ENCODE results near the gene SLC38A3. TPM values are rescaled to one million over a fixed set of nuclear protein-coding genes. Genes with fewer than 3 reads are reported as not detected.

Gene SLC38A3
- total RNA-seq, 2 experiments from 2014 or later: not detected

DNA sequence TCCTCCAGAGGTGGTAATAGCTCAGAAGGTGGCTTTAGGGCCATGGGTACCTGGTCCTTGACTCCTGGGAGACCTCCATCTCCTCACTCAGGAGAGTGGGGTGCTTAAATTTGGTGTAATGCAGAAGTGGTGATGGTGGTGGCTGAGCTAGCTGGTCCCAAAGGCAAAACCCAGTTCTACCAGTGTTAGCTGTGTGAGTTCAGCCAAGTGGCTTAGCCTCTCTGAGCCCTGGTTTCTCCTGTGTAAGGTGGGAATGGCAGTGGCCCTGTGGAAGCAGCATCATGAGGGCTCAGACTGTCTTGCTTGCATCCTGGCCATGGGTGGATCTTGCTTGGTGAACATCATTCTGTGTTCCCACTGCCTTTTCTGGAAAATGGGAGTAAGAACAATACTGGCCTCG is 40.6 kb upstream of the SLC38A3 start:
- no peaks in the 10 kb centered on the region for H3K27me3 Mint-ChIP-seq (ENCODE audit: low read depth)
- no peaks in the 10 kb centered on the region for H3K9me3 Mint-ChIP-seq (ENCODE audit: insufficient read depth)
- no peak overlapping the region for H3K27ac Mint-ChIP-seq
- no peak for ATAC-seq
- POLR2A ChIA-PET: no interaction called here
- CTCF ChIA-PET: interaction anchor here (0.9 to 1.8 kb wide), 2 partner anchors 42 to 82 kb away, joined by 4 to 5 read pairs; no protein-coding TSS in a partner anchor
- H3K4me3 Mint-ChIP-seq: no peak overlapping the region
- no peaks in the 10 kb centered on the region for H3K36me3 Mint-ChIP-seq (ENCODE audit: low read depth)
- no peak for DNase-seq
- H3K4me1 Mint-ChIP-seq (ENCODE audit: low read depth): no peaks in the 10 kb centered on the region

DNA sequence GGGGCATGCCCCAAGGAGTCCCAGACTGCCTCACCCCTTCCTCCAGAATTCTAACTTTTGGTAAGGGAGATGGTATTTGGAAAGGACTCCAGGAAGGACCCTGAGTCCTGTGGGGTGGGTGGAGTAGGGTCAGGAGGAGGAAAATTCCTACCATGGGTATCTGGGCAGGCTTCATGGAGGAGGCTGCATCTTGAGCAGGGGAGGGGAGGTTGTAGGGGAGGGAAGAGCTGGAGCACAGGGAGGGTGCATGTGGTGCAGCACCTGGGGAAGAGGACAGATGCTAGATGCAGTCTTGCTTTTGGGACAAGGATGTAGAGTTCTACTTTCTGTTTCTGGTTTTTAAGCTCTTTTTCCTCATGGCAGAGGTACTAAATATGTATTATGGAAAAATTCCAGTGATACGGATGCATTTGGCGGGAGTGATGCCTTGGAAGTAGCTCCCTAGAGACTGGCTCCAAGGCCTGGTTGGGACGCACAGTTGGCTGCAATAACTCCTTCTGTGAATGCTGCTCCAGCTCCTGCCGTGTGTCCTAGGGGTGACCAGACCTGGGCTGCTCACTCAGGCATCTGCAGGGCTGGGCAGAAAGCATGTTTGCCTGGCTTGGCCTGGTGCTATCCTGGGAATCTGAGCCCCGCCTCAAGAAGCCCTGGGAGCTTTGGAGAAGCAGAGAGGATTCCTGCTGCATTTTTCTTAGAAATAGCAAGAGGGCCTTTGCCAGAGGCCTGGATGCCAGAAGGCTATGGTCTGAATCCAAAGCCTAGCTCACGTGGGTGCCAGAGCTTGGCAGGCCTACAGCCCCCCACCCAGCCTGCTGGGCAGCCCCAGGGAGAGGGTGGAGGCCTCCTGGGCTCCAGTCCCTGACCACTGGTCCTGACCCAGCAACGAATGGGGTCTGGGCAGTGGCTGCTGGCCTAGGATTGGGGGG is 39.8 kb upstream of the SLC38A3 start:
- Mint-ChIP-seq H3K36me3 (ENCODE audit: low read depth) (no peaks in the 10 kb centered on the region), H3K27ac (no peak overlapping the region), H3K9me3 (ENCODE audit: insufficient read depth) (no peaks in the 10 kb centered on the region), H3K4me1 (ENCODE audit: low read depth) (no peaks in the 10 kb centered on the region), H3K4me3 (no peak overlapping the region), H3K27me3 (ENCODE audit: low read depth) (no peaks in the 10 kb centered on the region)
- ChIA-PET POLR2A (interaction anchor here (0.7 kb wide), 1 partner anchor 9 kb away, joined by 4 read pairs; no protein-coding TSS in a partner anchor), CTCF (interaction anchor here (1.8 kb wide), 1 partner anchor 81 kb away, joined by 5 read pairs; no protein-coding TSS in a partner anchor)
- ATAC-seq (no peak), DNase-seq (no peak)

DNA sequence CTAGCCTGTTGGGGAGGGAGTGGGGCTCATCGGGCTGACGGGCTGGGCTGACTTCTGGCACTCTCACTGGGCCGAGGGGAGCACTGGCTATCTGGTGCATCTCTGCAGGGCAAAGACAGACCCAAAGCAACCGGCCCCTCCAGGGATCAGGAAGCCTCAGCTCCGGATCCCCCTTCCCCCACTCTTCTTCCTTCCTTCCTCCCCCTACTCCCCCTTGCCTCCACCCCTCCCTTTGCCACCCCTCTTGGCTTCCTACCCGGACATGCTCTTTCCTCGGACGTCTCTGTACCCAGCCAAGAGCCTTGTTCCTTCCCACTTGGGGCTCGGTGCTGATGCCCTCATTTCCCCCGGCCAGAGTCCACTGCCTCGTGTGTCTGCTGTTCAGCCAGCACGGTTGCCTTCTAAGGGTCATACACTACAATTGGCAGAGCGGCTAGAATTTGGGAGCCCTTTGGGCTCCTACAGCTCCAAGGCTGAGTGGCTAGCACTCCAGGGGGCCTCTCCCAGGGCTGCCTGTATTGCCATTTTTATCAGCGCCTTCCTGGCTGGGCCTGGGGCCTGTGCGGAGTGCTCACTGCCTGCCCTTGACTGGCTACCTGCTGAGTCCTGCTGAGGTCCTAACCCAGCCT is 39.0 kb upstream of the SLC38A3 start:
- Mint-ChIP-seq H3K9me3 (ENCODE audit: insufficient read depth) (no peaks in the 10 kb centered on the region), H3K27me3 (ENCODE audit: low read depth) (no peaks in the 10 kb centered on the region), H3K27ac (no peak overlapping the region), H3K4me1 (ENCODE audit: low read depth) (no peaks in the 10 kb centered on the region), H3K4me3 (no peak overlapping the region), H3K36me3 (ENCODE audit: low read depth) (no peaks in the 10 kb centered on the region)
- DNase-seq (no peak), ATAC-seq (no peak)
- CTCF ChIA-PET: no interaction called here
- POLR2A ChIA-PET: no interaction called here

DNA sequence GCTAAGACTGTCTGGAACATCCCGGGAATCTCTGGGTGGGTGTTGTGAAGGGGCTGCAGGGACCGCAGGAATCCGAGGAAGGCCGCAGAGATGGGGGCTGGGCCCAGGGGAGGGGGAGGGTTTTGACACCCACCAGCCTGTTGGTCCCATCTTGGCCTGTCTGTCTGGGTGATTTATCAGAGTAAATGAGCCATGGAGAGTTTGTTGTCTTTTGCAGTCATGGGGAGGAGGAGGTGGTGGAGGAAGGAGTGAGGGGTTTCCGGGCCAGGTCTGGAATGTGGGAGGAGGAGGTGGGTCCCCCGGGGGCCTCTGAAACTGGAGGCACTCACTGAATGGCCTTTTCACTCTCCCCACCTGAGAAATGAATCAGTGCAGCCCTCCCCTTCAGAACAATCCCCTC is 38.5 kb upstream of the SLC38A3 start:
- no peaks in the 10 kb centered on the region for H3K4me1 Mint-ChIP-seq (ENCODE audit: low read depth)
- H3K27ac Mint-ChIP-seq: no peak overlapping the region
- DNase-seq: no peak
- H3K9me3 Mint-ChIP-seq (ENCODE audit: insufficient read depth): no peaks in the 10 kb centered on the region
- H3K36me3 Mint-ChIP-seq (ENCODE audit: low read depth): no peaks in the 10 kb centered on the region
- no peak overlapping the region for H3K4me3 Mint-ChIP-seq
- POLR2A ChIA-PET: no interaction called here
- CTCF ChIA-PET: no interaction called here
- no peak for ATAC-seq
- no peaks in the 10 kb centered on the region for H3K27me3 Mint-ChIP-seq (ENCODE audit: low read depth)

DNA sequence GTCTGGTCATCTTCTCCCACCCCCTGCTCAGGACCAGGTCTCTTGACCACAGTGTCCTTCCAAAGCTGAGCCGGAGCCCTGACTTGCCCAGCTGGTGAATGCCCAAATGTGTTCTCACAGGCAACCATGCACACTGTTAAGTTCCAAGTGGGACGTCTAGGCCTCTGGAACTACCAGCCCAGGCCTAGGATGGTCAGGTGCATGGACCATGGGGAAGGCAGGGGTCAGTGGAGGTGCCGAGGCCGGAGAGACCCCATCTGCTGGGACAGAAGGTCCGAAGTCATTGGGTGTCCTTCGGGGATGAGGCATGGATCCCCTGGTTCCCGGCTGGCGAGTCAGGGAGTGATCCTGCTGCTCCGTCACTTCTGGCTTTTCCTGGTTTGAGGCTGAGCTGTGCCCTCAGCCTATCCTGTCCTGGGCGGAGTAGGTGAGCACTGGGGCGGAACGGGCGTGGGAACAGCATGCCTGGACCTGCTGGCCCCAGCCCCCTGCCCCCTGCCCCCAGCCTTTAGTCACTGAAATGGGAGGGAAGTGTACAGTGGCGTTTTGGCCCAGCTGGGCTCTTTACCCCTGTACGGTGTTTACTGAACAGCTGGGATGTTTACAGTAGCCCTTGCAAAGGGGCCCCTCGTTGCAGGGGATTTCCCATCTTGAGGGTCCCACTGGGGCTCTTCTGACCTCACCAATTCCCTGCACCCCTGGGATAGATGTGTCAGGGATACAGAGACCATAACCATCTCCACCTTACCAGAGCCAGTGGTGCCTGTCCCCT is 37.8 kb upstream of the SLC38A3 start:
- Mint-ChIP-seq H3K4me3 (no peak overlapping the region), H3K4me1 (ENCODE audit: low read depth) (no peaks in the 10 kb centered on the region), H3K36me3 (ENCODE audit: low read depth) (no peaks in the 10 kb centered on the region), H3K27me3 (ENCODE audit: low read depth) (no peaks in the 10 kb centered on the region), H3K27ac (no peak overlapping the region), H3K9me3 (ENCODE audit: insufficient read depth) (no peaks in the 10 kb centered on the region)
- POLR2A ChIA-PET: no interaction called here
- DNase-seq (no peak), ATAC-seq (no peak)
- CTCF ChIA-PET: no interaction called here

DNA sequence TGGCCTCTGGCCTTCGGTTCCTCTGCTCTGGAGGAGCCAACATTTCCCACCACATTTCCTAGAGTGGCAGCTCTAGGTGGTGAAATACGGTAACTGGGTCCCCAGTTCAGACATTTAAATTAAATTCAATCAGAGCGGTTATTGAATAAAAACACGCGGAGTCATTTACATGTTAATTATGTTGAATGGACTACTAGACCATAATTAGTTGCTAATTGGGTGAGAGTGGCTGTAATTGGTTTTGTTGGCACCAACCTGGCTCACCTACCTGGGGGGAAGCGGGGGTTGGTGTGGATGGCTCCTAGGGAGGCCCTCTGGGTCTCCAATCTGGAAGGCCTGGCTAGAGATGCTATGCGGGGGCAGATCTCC is 37.2 kb upstream of the SLC38A3 start:
- no peak for DNase-seq
- H3K4me3 Mint-ChIP-seq: no peak overlapping the region
- CTCF ChIA-PET: no interaction called here

DNA sequence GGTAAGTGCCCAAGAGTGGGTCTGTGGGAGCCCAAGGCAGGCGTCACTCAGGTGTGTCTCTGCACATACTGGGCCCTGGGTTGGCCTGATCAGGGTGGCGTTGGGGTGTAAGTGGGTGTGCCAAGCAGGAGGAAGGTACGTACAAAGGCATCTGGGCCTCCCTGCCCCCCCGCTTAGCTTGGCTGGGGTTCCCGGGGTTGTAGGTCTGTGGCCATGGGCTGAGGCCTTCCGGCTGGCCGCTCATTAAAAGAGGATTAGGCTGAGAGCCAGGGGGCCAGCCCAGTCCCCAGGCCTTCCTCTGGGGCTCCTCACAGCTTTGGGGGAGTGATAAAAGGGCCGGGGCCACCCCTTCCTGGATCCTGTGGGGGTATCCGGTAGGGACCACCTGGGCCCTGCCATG is 36.7 kb upstream of the SLC38A3 start:
- Mint-ChIP-seq H3K4me1 (ENCODE audit: low read depth) (no peaks in the 10 kb centered on the region), H3K36me3 (ENCODE audit: low read depth) (no peaks in the 10 kb centered on the region), H3K27ac (no peak overlapping the region), H3K27me3 (ENCODE audit: low read depth) (no peaks in the 10 kb centered on the region), H3K4me3 (no peak overlapping the region), H3K9me3 (ENCODE audit: insufficient read depth) (no peaks in the 10 kb centered on the region)
- no peak for DNase-seq
- no peak for ATAC-seq
- ChIA-PET CTCF (no interaction called here), POLR2A (no interaction called here)

More for the DNA sequence above, 37.2 kb upstream of the SLC38A3 start:
- ATAC-seq: no peak
- POLR2A ChIA-PET: no interaction called here
- Mint-ChIP-seq H3K4me1 (ENCODE audit: low read depth) (no peaks in the 10 kb centered on the region), H3K27me3 (ENCODE audit: low read depth) (no peaks in the 10 kb centered on the region), H3K27ac (no peak overlapping the region), H3K9me3 (ENCODE audit: insufficient read depth) (no peaks in the 10 kb centered on the region), H3K36me3 (ENCODE audit: low read depth) (no peaks in the 10 kb centered on the region)

DNA sequence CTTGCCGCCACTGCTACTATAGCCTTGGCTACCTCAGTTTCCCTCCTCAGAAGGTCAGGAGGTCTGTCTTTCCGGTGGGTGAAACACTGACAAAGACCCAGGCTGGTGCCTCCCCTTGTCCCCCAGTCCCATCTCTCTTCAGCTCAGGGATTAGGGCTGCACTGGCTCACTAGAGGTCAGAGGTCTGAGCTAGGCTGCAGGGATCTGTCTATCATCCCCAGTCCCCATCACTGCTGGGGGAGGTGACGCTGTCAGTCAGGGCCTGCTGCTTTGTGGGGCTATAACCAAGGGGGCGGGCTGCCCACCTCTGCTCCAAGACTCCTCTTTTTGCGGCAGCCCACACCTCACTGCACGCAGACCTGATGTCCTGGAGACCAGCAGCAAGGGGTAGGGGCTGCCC is 36.3 kb upstream of the SLC38A3 start:
- Mint-ChIP-seq H3K36me3 (ENCODE audit: low read depth) (no peaks in the 10 kb centered on the region), H3K4me3 (no peak overlapping the region), H3K27me3 (ENCODE audit: low read depth) (no peaks in the 10 kb centered on the region), H3K27ac (no peak overlapping the region), H3K9me3 (ENCODE audit: insufficient read depth) (no peaks in the 10 kb centered on the region), H3K4me1 (ENCODE audit: low read depth) (peaks cover 3% of the 10 kb centered on the region)
- POLR2A ChIA-PET: no interaction called here
- no peak for ATAC-seq
- DNase-seq: no peak
- CTCF ChIA-PET: no interaction called here

DNA sequence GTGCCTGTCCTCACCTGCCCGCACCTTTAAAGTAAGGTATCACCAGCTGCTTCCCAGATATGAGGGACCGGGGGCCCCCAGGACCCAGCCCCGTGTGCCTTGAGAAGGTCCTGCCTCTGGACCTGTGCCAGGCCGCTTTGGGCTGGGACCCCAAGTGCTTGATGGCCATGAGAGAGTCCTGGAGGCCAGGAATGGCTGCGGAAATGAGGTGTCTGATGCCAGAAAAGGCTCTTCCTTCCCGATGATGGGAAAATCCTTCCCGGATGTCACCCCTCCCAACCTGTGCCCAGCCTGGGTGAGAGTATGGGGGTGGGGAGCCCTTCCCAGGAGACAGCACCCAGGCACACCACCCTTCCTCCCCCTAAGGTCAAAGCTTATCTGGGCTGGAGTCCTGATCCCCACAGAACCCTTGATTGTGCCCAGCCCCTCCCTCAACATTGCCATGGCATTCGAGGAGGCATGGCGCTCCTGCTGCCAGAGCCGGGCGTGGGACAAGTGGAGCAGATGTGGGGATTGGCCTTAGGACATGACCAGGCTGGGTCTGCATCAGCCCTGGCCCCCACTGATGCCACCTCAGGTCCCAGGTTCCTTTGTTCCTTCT is 35.7 kb upstream of the SLC38A3 start:
- CTCF ChIA-PET: interaction anchor here (1.4 to 1.5 kb wide), 2 partner anchors 23 to 25 kb away, joined by 3 to 4 read pairs; no protein-coding TSS in a partner anchor
- no peak for ATAC-seq
- Mint-ChIP-seq H3K9me3 (ENCODE audit: insufficient read depth) (no peaks in the 10 kb centered on the region), H3K36me3 (ENCODE audit: low read depth) (no peaks in the 10 kb centered on the region), H3K27ac (no peak overlapping the region), H3K4me3 (no peak overlapping the region), H3K27me3 (ENCODE audit: low read depth) (no peaks in the 10 kb centered on the region), H3K4me1 (ENCODE audit: low read depth) (peaks cover 5% of the 10 kb centered on the region)
- no peak for DNase-seq
- POLR2A ChIA-PET: no interaction called here

DNA sequence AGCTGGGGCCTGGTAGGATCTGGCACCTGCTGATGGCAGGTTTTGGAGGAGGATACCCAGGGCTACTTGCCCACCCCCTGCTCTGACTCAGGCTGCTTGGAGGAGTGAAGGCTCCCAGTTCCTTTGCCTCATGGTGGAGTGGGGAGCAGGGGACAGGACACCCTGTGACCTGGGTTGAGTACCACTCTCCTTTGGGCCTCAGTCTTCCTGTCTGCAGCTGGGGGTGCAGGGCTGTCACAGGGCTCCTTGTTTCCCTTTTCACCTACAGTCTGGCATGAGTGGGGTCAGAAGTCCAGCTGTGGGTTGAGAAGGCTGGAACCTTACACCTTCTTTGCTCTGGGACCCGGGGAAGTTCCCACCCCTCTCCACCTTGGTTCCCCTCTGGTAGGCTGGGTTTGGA is 35.2 kb upstream of the SLC38A3 start:
- ChIA-PET POLR2A (no interaction called here), CTCF (interaction anchor here (1.0 to 1.5 kb wide), 3 partner anchors 22 to 77 kb away, joined by 3 to 4 read pairs (median 3); no protein-coding TSS in a partner anchor)
- H3K4me1 Mint-ChIP-seq (ENCODE audit: low read depth): peaks cover 5% of the 10 kb centered on the region
- no peak overlapping the region for H3K27ac Mint-ChIP-seq
- no peaks in the 10 kb centered on the region for H3K27me3 Mint-ChIP-seq (ENCODE audit: low read depth)
- no peaks in the 10 kb centered on the region for H3K9me3 Mint-ChIP-seq (ENCODE audit: insufficient read depth)
- DNase-seq: no peak
- H3K4me3 Mint-ChIP-seq: no peak overlapping the region
- no peak for ATAC-seq
- H3K36me3 Mint-ChIP-seq (ENCODE audit: low read depth): no peaks in the 10 kb centered on the region

DNA sequence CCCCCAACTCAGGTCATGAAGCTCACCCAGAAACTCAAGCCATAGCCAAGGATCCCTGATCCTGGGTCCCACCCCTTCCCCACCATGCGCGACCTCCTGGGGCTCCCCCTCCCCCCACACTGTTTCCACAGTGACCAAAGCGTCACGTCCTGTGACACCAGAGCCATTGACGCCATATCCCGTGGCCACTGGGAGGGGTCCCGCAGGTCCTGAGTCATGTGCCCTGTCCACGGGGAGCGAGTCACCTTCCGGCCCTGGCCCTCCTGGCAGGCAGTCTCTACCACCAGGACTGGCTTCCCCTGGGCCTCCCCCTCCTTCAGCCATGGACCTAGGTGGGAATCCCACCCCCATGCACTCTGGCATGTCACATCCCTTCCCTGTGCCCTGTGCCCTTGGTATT is 34.4 kb upstream of the SLC38A3 start:
- no peak for ATAC-seq
- no peaks in the 10 kb centered on the region for H3K36me3 Mint-ChIP-seq (ENCODE audit: low read depth)
- POLR2A ChIA-PET: no interaction called here
- peaks cover 5% of the 10 kb centered on the region for H3K4me1 Mint-ChIP-seq (ENCODE audit: low read depth)
- no peak overlapping the region for H3K4me3 Mint-ChIP-seq
- no peak overlapping the region for H3K27ac Mint-ChIP-seq
- no peaks in the 10 kb centered on the region for H3K9me3 Mint-ChIP-seq (ENCODE audit: insufficient read depth)
- CTCF ChIA-PET: interaction anchor here (1.0 to 1.5 kb wide), 3 partner anchors 22 to 76 kb away, joined by 3 to 4 read pairs (median 3); no protein-coding TSS in a partner anchor
- H3K27me3 Mint-ChIP-seq (ENCODE audit: low read depth): no peaks in the 10 kb centered on the region
- no peak for DNase-seq
